H1 (cell line): ENCODE results near the gene RRBP1. TPM values are rescaled to one million over a fixed set of nuclear protein-coding genes. Genes with fewer than 3 reads are reported as not detected.

ENCODE experiments used
- CTCF ChIA-PET: fragments of 300-600 bp; sonication (Branson Sonifier 250); formaldehyde crosslinking; loops from one replicate; lab custom pipeline; 2021; ENCODE audit not compliant: partially characterized antibody; lab: Charles Lee
- POLR2A ChIA-PET: fragments of 300-600 bp; sonication (Branson Sonifier 250); formaldehyde crosslinking; loops from one replicate; lab custom pipeline; 2021; ENCODE audit warnings: inconsistent platforms; ENCODE audit not compliant: partially characterized antibody; lab: Charles Lee
- DNase-seq, 2 experiments: peaks; one replicate each; pipeline versions ENCODE4 v3.0.0 to v3.0.0-alpha.2; 2010 to 2022; ENCODE audit warnings: low spot score in 2 of 2, low read depth in 1 of 2, mixed read lengths in 1 of 2
- FAIRE-seq: peaks from 2 replicates; lab custom pipeline; 2011; peaks lifted over from hg19 to GRCh38; lab: Jason Lieb, UNC
- H2AFZ ChIP-seq: 2 replicates; pipeline ENCODE4 v1.8.1; 2012; ENCODE audit warnings: low read length, inconsistent platforms
- H2AK5ac ChIP-seq: 2 replicates; pipeline ENCODE4 v1.6.1; 2013; ENCODE audit warnings: low read depth, low read length
- H2BK120ac ChIP-seq: replicated peaks from 2 replicates; pipeline ENCODE3; 2013; ENCODE audit warnings: low read depth, low read length, inconsistent platforms
- H2BK12ac ChIP-seq: 2 replicates; pipeline ENCODE4 v1.6.1; 2013; ENCODE audit warnings: low read depth, low read length
- H2BK15ac ChIP-seq: 2 replicates; pipeline ENCODE4 v1.6.1; 2013; ENCODE audit warnings: low read length
- H2BK20ac ChIP-seq: 2 replicates; pipeline ENCODE4 v1.6.1; 2013; ENCODE audit warnings: low read length
- H2BK5ac ChIP-seq: 2 replicates; pipeline ENCODE4 v1.6.1; 2013; ENCODE audit warnings: low read depth, low read length
- H3K14ac ChIP-seq: 2 replicates; pipeline ENCODE4 v1.6.1; 2013; ENCODE audit warnings: inconsistent platforms; ENCODE audit not compliant: insufficient read length
- H3K18ac ChIP-seq: 2 replicates; pipeline ENCODE4 v1.6.1; 2013; ENCODE audit warnings: low read length; ENCODE audit errors: extremely low read depth
- H3K23ac ChIP-seq: 2 replicates; pipeline ENCODE4 v1.6.1; 2013; ENCODE audit warnings: inconsistent platforms; ENCODE audit not compliant: insufficient read length
- H3K23me2 ChIP-seq: 2 replicates; pipeline ENCODE4 v1.6.1; 2013; ENCODE audit warnings: low read depth, low read length
- H3K27ac ChIP-seq: 2 replicates; pipeline ENCODE4 v1.6.1; 2011; ENCODE audit warnings: low read depth, low read length, inconsistent platforms
- H3K27me3 ChIP-seq, 4 experiments: replicated peaks in 1 of 4; 1 replicate in 1 of 4; 2 replicates in 3 of 4; pipeline versions ENCODE4 v1.6.1 to v1.8.1; 2011 to 2013; ENCODE audit warnings: low read length in 3 of 4, mild to moderate bottlenecking in 3 of 4, inconsistent platforms in 2 of 4, mixed read lengths in 2 of 4, moderate library complexity in 1 of 4; ENCODE audit not compliant: control insufficient read depth in 3 of 4, insufficient read depth in 3 of 4; ENCODE audit errors: extremely low read depth in 1 of 4
- H3K36me3 ChIP-seq, 4 experiments: 2 replicates each; pipeline versions ENCODE4 v1.6.1 to v1.8.1; 2011 to 2013; ENCODE audit warnings: mild to moderate bottlenecking in 4 of 4, low read length in 3 of 4, moderate library complexity in 2 of 4, control low read depth in 1 of 4, inconsistent platforms in 1 of 4; ENCODE audit not compliant: insufficient read depth in 4 of 4, control insufficient read depth in 2 of 4
- H3K4ac ChIP-seq: replicated peaks from 2 replicates; pipeline ENCODE3; 2013; ENCODE audit warnings: low read length, low read depth, mixed read lengths, inconsistent platforms; ENCODE audit not compliant: insufficient read length
- H3K4me1 ChIP-seq, 4 experiments: replicated peaks in 1 of 4; 1 replicate in 1 of 4; 2 replicates in 3 of 4; pipeline versions ENCODE4 v1.6.1 to v1.8.1; 2011 to 2013; ENCODE audit warnings: low read length in 3 of 4, inconsistent platforms in 2 of 4, mixed read lengths in 1 of 4; ENCODE audit not compliant: insufficient read depth in 4 of 4, control insufficient read depth in 3 of 4
- H3K4me2 ChIP-seq, 2 experiments: 2 replicates each; pipeline versions ENCODE4 v1.6.1 to v1.8.1; 2011 to 2013; ENCODE audit warnings: low read depth in 2 of 2, low read length in 2 of 2, control low read depth in 1 of 2, inconsistent platforms in 1 of 2, mild to moderate bottlenecking in 1 of 2; ENCODE audit not compliant: insufficient read depth in 1 of 2
- H3K4me3 ChIP-seq, 4 experiments: fragments of 200-600, 300-600 bp in 1 of 4; sonication (generic), shearing (Covaris generic), sonication (Bioruptor Twin) in 1 of 4; 2 replicates each; pipeline versions ENCODE4 v1.5.1 to v1.8.1; 2011 to 2016; ENCODE audit warnings: low read length in 4 of 4, low read depth in 3 of 4, control low read depth in 2 of 4, inconsistent platforms in 2 of 4, mild to moderate bottlenecking in 2 of 4, mixed read lengths in 1 of 4, moderate library complexity in 1 of 4; ENCODE audit not compliant: insufficient read depth in 2 of 4; ENCODE audit errors: extremely low read depth in 1 of 4
- H3K56ac ChIP-seq: replicated peaks from 2 replicates; pipeline ENCODE3; 2013; ENCODE audit warnings: low read depth, mild to moderate bottlenecking, mixed read lengths, low read length, inconsistent platforms; ENCODE audit not compliant: insufficient read length
- H3K79me1 ChIP-seq: 2 replicates; pipeline ENCODE4 v1.6.1; 2013; ENCODE audit warnings: low read depth, low read length, control low read depth
- H3K79me2 ChIP-seq, 2 experiments: 2 replicates each; pipeline versions ENCODE4 v1.6.1 to v1.8.1; 2012 to 2013; ENCODE audit warnings: low read length in 2 of 2, mild to moderate bottlenecking in 2 of 2, inconsistent platforms in 1 of 2; ENCODE audit not compliant: insufficient read depth in 2 of 2, control insufficient read depth in 1 of 2
- H3K9ac ChIP-seq, 4 experiments: replicated peaks in 1 of 4; 1 replicate in 1 of 4; 2 replicates in 3 of 4; pipeline versions ENCODE4 v1.6.1 to v1.8.1; 2011 to 2013; ENCODE audit warnings: low read depth in 3 of 4, low read length in 3 of 4, control low read depth in 2 of 4, mild to moderate bottlenecking in 2 of 4, moderate library complexity in 2 of 4, inconsistent platforms in 1 of 4; ENCODE audit errors: extremely low read depth in 1 of 4
- H3K9me3 ChIP-seq, 2 experiments: 2 replicates each; pipeline versions ENCODE4 v1.6.1 to v1.8.1; 2012 to 2013; ENCODE audit warnings: mild to moderate bottlenecking in 2 of 2, moderate library complexity in 2 of 2, control low read depth in 1 of 2, inconsistent platforms in 1 of 2, low read depth in 1 of 2, low read length in 1 of 2, mixed read lengths in 1 of 2; ENCODE audit not compliant: insufficient read depth in 2 of 2
- H4K20me1 ChIP-seq, 2 experiments: replicated peaks in 1 of 2; 2 replicates each; pipeline versions ENCODE3 to v1.8.1; 2011 to 2013; ENCODE audit warnings: inconsistent platforms in 2 of 2, low read length in 2 of 2, mild to moderate bottlenecking in 1 of 2; ENCODE audit not compliant: insufficient read depth in 2 of 2, control insufficient read depth in 1 of 2
- H4K5ac ChIP-seq: 2 replicates; pipeline ENCODE4 v1.6.1; 2013; ENCODE audit warnings: low read length, low read depth, mixed read lengths, inconsistent platforms; ENCODE audit not compliant: insufficient read length
- H4K8ac ChIP-seq: 2 replicates; pipeline ENCODE4 v1.8.0; 2013; ENCODE audit warnings: mild to moderate bottlenecking, moderate library complexity, low read length, inconsistent platforms; ENCODE audit not compliant: insufficient read depth; ENCODE audit errors: extremely low read depth
- H4K91ac ChIP-seq: replicated peaks from 2 replicates; pipeline ENCODE3; 2013; ENCODE audit warnings: low read length, mixed read lengths, inconsistent platforms; ENCODE audit not compliant: insufficient read length
- HDAC2 ChIP-seq, 2 experiments: fragments of 300-600 bp in 1 of 2; sonication (generic) in 1 of 2; IDR thresholded peaks; 2 replicates each; pipeline ENCODE4 v1.6.1; 2011 to 2012; ENCODE audit warnings: low read depth in 2 of 2, low read length in 2 of 2, mild to moderate bottlenecking in 2 of 2, moderate library complexity in 2 of 2, borderline replicate concordance in 1 of 2, inconsistent platforms in 1 of 2
- RNF2 ChIP-seq: fragments of 200-900, 300-1000 bp; sonication (generic); IDR thresholded peaks from 2 replicates; pipeline ENCODE4 v1.7.1; 2016; ENCODE audit warnings: borderline replicate concordance, low read depth, mild to moderate bottlenecking, antibody characterized with exemption, low read length; ENCODE audit not compliant: poor library complexity, severe bottlenecking; ENCODE audit errors: missing control alignments
- SP2 ChIP-seq: IDR thresholded peaks from 2 replicates; pipeline ENCODE4 v1.6.1; 2012; ENCODE audit warnings: mild to moderate bottlenecking, low read length, inconsistent platforms
- WGBS, 2 experiments: shearing (Covaris generic) in 1 of 2; methylation state at CpG; one replicate each; pipeline versions ENCODE4 v1.1.6 to v1.1.7; 2013 to 2015; ENCODE audit warnings: low lambda C conversion rate in 2 of 2, mixed read lengths in 2 of 2, inconsistent platforms in 1 of 2, low coverage in 1 of 2, missing lambda C conversion rate in 1 of 2; ENCODE audit not compliant: insufficient replicate concordance in 2 of 2, insufficient coverage in 1 of 2, insufficient read length in 1 of 2; ENCODE audit errors: extremely low coverage in 1 of 2, missing lambda C conversion rate in 1 of 2; 5-methylcytosine and 5-hydroxymethylcytosine counted together
- polyA plus RNA-seq, 7 experiments: library from polyadenylated mRNA; depleted of rRNA in 3 of 7; stranded (reverse) in 5 of 7; unstranded in 2 of 7; fragments of >200 nt in 5 of 7; fragments of 200-250 nt in 2 of 7; gene quantifications; 1 replicate in 5 of 7; 2 replicates in 1 of 7; 4 replicates in 1 of 7; pipeline versions ENCODE4 v1.2.1 to v1.2.3, GENCODE V29; 2011 to 2013; ENCODE audit warnings: missing spikeins in 2 of 7, mixed read lengths in 2 of 7
- total RNA-seq: library from RNA; stranded (reverse); fragmentation: NEBNext Ultra II Directional; extraction: Animal tissue kit (Norgen Biotek cat#: 25700); gene quantifications from 2 replicates; pipeline ENCODE4 v1.2.1, GENCODE V29; 2021

Gene RRBP1
- total and polyA plus RNA-seq, 2 of the 8 experiments (the other 6 are each of a cell fraction or from before 2014, with no cell fraction given): 15.9 to 157 TPM

DNA sequence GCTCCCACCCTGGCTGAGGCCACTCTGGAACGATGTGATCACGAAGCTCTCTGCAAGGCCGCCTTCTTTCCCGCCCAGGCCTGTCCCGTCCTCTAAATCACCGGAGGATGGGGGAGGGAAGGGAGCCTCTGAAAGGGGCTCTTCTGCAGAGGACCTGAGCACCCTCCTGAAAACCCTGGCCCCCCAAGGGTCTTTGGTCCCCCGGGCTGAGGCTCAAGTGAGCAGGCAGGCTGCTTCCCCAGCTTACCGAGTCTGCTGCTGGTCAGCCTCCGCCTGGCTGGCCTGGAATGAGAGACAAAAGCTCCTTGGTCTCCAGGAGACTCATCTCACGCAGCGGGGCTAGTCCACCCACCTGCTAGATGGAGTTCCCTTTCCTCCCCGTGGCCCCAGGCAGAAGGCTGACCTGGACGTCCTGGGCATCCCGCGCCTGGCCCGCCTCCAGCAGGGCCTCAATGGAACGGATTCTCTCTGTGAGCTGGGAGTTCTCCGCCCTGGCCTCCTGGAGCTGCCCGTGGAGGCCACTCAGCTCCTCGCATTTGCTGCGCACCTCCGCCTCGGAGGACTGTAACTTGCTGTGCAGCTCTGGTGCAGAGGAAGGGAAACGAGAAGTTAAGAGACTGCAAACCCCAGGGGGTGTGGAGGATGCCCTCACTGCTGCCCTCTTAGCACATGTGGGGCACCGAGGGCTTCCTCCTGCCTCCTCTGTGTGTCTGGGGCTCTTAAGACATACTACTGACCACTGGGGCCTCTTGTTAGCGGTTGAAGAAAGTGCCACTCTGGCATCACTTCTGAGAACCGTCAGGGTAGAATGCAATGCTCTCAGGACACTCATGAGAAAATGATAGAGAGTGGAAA is 54.7 kb downstream of the RRBP1 start:
- H3K18ac ChIP-seq: no peak overlapping the region
- peaks cover 12 to 59% (median 27%) of the 10 kb centered on the region in 4 experiments for H3K36me3 ChIP-seq
- no peak overlapping the region for H2AFZ ChIP-seq
- no peak overlapping the region for H2BK15ac ChIP-seq
- H4K20me1 ChIP-seq: peaks cover 0 to 8% of the 10 kb centered on the region in 2 experiments
- H2AK5ac ChIP-seq: no peak overlapping the region
- no peaks in the 10 kb centered on the region for H3K9me3 ChIP-seq
- H3K23ac ChIP-seq: no peak overlapping the region
- ChIA-PET POLR2A (no interaction called here), CTCF (interaction anchor here (0.9 to 8.3 kb wide), 6 partner anchors 9 to 250 kb away, joined by 3 to 95 read pairs (median 3); no protein-coding TSS in a partner anchor)
- H3K9ac ChIP-seq: no peak overlapping the region
- H3K79me1 ChIP-seq: peaks cover 2% of the 10 kb centered on the region; the same call in 1 of the 2 replicates
- no peak overlapping the region for H2BK120ac ChIP-seq
- H3K4me3 ChIP-seq: no peak overlapping the region
- H2BK5ac ChIP-seq: no peak overlapping the region
- H3K27me3 ChIP-seq: no peaks in the 10 kb centered on the region
- FAIRE-seq (no peak), DNase-seq (no peak)
- H3K27ac ChIP-seq: no peak overlapping the region
- no peak overlapping the region for H4K91ac ChIP-seq
- no peak overlapping the region for H3K56ac ChIP-seq
- H4K8ac ChIP-seq: peak overlapping the region; percentile 21; the same call in 1 of the 2 replicates
- WGBS, 2 experiments: 94% methylated on average over 24 of the region's 27 CpGs; no CpG with 5 or more reads in 1 of the 2 experiments
- H4K5ac ChIP-seq: no peak overlapping the region
- H3K79me2 ChIP-seq: no peaks in the 10 kb centered on the region
- no peak overlapping the region for H3K4ac ChIP-seq
- H2BK20ac ChIP-seq: no peak overlapping the region
- H3K23me2 ChIP-seq: no peaks in the 10 kb centered on the region
- no peaks in the 10 kb centered on the region for H3K4me1 ChIP-seq
- no peak overlapping the region for H3K4me2 ChIP-seq
- H3K14ac ChIP-seq: no peak overlapping the region
- H2BK12ac ChIP-seq: no peak overlapping the region
- TF ChIP-seq SP2 (no peak), HDAC2 (IDR thresholded peaks at IDR 0.05; ENCODE audit: borderline replicate concordance in 1 of 2, low read depth in 2 of 2, low read length in 2 of 2) (no peak), RNF2 (no peak)
